Testis (tissue), 3 donors: ENCODE measurements around the gene DOK3. TPM values are rescaled to one million over a fixed set of nuclear protein-coding genes. Genes with fewer than 3 reads are reported as not detected.

ENCODE experiments used
- DNase-seq: peaks from one replicate; pipeline ENCODE4 v3.0.0-alpha.2; 2019
- H3K27ac ChIP-seq, 2 donors: fragments of 200-600 bp; sonication (generic); one replicate each; pipeline ENCODE4 v1.5.1; 2019
- H3K27me3 ChIP-seq: fragments of 200-600 bp; sonication (generic); one replicate; pipeline ENCODE4 v1.5.1; 2019
- H3K36me3 ChIP-seq: fragments of 200-600 bp; sonication (generic); one replicate; pipeline ENCODE4 v1.5.1; 2017; ENCODE audit warnings: low read depth; ENCODE audit errors: missing control alignments
- H3K4me1 ChIP-seq: fragments of 200-600 bp; sonication (generic); one replicate; pipeline ENCODE4 v1.5.1; 2019
- H3K4me3 ChIP-seq, 2 donors: fragments of 200-600 bp; sonication (generic); one replicate each; pipeline ENCODE4 v1.5.1; 2017 to 2019
- H3K9me3 ChIP-seq: fragments of 200-600 bp; sonication (generic); one replicate; pipeline ENCODE4 v1.5.1; 2017
- POLR2A ChIP-seq: fragments of 450-650 bp; IDR thresholded peaks from one replicate; pipeline ENCODE4 v1.6.1; 2017; ENCODE audit warnings: antibody characterized with exemption, mild to moderate bottlenecking, moderate library complexity
- WGBS, 2 donors: methylation state at CpG; one replicate each; pipeline ENCODE4 v1.1.5; 2018; 5-methylcytosine and 5-hydroxymethylcytosine counted together
- intact Hi-C: fragments of 100-400 bp; cut with DNase I; formaldehyde crosslinking; loops from one replicate; pipeline ENCODE4 v1.15.1; 2023; ENCODE audit warnings: low total_unique reads
- polyA plus RNA-seq: library from polyadenylated mRNA; stranded (reverse); fragments of 350-450 nt; fragmentation: Illumina TruSeq; extraction: RNeasy Lipid Tissue Mini Kit (QIAGEN cat#74804); gene quantifications from one replicate; pipeline ENCODE4 v1.2.3, GENCODE V29; 2014; ENCODE audit warnings: low read depth, low replicate concordance; ENCODE audit not compliant: insufficient read depth
- total RNA-seq, 2 donors: library from RNA; depleted of rRNA; stranded (reverse); fragments of >200 nt; gene quantifications; one replicate each; pipeline ENCODE4 v1.2.3, GENCODE V29; 2016
- TF ChIP-seq, protein P1 (sequence below), 3 experiments: fragments of 450-650 bp in 2 of 3; fragments of 200-600 bp in 1 of 3; sonication (generic) in 1 of 3; IDR thresholded peaks; one replicate each; pipeline ENCODE4 v1.5.1; 2016 to 2019; ENCODE audit warnings: antibody characterized with exemption in 3 of 3, mild to moderate bottlenecking in 2 of 3, moderate library complexity in 1 of 3

The DOK3 gene
- total and polyA plus RNA-seq, 3 donors from 2014 or later, result 10.4 to 18.7 (median 10.7) TPM

DNA sequence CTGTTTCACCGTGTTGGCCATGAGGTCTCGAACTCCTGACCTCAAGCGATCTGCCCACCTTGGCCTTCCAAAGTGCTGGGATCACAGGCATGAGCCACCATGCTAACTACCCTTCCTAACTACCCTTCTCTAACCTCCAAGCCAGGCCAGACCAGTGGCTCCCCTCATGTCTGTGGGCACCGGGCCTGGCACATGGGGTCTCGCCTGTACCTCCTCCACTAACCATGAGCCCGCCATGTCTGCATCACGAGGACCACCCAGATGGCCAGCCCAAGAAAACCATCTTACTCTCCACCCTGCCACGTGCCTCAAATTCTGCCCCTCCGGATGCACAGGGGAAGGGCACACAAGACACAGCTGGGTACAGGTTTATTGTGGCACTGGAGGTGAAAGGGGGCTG is 26.6 kb downstream of the DOK3 start:
- H3K4me3 ChIP-seq, result no peak overlapping the region
- H3K27me3 ChIP-seq, result no peaks in the 10 kb centered on the region
- no peak overlapping the region for H3K27ac ChIP-seq
- DNase-seq, result no peak
- intact Hi-C loops, result no loop called here
- H3K4me1 ChIP-seq, result peaks cover 28% of the 10 kb centered on the region
- no peaks in the 10 kb centered on the region for H3K36me3 ChIP-seq
- TF ChIP-seq, protein P1, sequence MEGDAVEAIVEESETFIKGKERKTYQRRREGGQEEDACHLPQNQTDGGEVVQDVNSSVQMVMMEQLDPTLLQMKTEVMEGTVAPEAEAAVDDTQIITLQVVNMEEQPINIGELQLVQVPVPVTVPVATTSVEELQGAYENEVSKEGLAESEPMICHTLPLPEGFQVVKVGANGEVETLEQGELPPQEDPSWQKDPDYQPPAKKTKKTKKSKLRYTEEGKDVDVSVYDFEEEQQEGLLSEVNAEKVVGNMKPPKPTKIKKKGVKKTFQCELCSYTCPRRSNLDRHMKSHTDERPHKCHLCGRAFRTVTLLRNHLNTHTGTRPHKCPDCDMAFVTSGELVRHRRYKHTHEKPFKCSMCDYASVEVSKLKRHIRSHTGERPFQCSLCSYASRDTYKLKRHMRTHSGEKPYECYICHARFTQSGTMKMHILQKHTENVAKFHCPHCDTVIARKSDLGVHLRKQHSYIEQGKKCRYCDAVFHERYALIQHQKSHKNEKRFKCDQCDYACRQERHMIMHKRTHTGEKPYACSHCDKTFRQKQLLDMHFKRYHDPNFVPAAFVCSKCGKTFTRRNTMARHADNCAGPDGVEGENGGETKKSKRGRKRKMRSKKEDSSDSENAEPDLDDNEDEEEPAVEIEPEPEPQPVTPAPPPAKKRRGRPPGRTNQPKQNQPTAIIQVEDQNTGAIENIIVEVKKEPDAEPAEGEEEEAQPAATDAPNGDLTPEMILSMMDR (IDR thresholded peaks at IDR 0.05), result no peak
- no peak for TF ChIP-seq POLR2A
- 84 to 97% methylated on average over 8 to 9 of the region's 9 CpGs for WGBS, 2 donors
- H3K9me3 ChIP-seq, result no peaks in the 10 kb centered on the region

DNA sequence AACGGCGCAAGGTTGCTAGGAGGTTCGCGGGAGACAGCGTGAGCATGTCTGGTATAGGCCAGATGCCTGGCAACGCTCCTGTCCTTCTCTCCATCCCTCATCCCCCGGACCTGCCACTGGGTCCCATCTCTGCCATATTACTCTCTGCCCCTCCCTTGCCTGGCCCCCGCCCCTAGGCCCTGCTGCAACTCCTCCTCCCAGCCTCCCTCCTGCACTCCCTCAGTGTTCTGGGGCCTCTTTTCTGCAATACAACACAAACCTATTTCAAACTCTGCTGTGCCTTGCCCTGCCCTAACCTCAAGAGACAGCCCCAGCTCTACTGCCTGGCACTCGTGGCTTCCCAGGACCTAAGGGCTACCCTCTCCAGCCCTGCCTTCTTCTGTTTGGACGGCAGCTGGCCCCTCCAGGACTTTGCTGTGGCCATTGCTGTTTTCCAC is 27.2 kb downstream of the DOK3 start:
- TF ChIP-seq, protein P1 (IDR thresholded peaks at IDR 0.05), result no peak
- TF ChIP-seq POLR2A, result no peak
- no peaks in the 10 kb centered on the region for H3K36me3 ChIP-seq
- intact Hi-C loops, result no loop called here
- DNase-seq, result no peak
- 85 to 91% methylated on average over 10 of the region's 10 CpGs for WGBS, 2 donors
- H3K9me3 ChIP-seq, result no peaks in the 10 kb centered on the region
- no peak overlapping the region for H3K4me3 ChIP-seq
- H3K27ac ChIP-seq, result no peak overlapping the region
- peaks cover 32% of the 10 kb centered on the region for H3K4me1 ChIP-seq
- no peaks in the 10 kb centered on the region for H3K27me3 ChIP-seq

DNA sequence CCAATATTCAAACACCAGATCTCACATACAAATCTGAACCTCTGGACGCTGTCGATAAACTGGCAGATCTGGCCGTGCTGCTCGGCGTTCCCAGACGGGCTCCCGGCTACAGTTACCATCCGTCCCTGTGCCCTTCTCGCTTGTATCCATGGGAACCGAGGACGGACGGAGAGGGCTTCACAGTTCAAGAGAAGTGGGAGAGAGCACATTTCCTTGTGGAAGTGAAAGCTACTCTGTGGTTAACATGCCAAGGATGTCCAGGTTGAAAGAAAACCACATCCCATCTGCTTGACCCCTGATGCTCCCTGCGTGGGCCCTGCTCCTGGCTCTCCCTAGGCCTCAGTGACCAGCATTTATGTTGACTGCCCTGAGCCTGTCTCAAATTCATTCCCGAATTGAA is 29.9 kb downstream of the DOK3 start:
- TF ChIP-seq, protein P1 (IDR thresholded peaks at IDR 0.05), result no peak
- no peak for TF ChIP-seq POLR2A
- DNase-seq, result no peak

DNA sequence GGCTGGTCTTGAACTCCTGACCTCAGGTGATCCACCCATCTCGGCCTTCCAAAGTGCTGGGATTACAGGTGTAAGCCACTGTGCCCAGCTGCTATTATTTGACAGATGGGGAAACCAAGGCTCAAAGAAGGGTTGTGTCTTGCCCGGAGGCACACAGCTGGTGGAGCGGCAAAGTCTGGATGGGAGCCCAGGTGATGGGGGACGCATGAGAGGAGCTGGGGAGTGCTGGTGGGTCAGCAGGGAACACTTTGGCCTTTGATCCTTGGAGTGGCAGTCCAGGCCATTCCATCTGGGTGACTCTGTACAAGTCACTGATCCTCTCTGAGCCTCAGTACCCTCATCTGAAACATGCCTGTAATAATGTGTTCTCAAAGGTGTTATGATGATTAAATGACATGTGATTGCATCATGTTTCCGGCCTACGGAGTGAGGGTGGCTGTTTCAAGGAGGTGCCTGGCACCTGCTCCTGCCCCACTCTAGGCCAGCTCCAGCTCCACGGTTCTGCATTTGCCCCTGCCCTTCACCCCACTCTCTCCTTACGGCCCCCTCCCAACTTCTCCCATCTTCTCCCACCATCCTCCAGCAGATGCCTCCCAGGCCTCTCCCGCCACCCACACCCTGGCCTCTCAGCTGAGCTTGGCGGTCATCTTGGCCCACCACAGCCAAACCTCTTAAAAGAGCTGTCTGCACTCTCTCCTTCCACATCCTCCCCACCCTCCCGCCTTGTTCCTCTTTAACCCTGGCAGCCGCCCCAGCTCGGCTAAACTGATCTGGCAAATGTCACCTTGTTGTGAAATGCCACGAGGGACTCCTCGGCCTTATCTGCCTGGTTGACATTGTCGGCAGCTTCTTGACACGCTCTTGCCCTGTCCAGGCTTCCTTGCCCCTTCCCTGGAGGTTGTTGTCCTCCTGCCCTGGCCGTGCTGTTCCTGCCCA is 30.6 kb downstream of the DOK3 start:
- H3K27ac ChIP-seq, result peak overlapping the region in 1 of 2 donors; percentile 59
- no peak for TF ChIP-seq POLR2A
- TF ChIP-seq, protein P1 (IDR thresholded peaks at IDR 0.05), result no peak
- H3K36me3 ChIP-seq, result no peaks in the 10 kb centered on the region
- intact Hi-C loops, result no loop called here
- H3K4me1 ChIP-seq, result peaks cover 35% of the 10 kb centered on the region
- H3K27me3 ChIP-seq, result no peaks in the 10 kb centered on the region
- H3K9me3 ChIP-seq, result no peaks in the 10 kb centered on the region
- 36 to 54% methylated on average over 18 of the region's 18 CpGs for WGBS, 2 donors
- H3K4me3 ChIP-seq, result no peak overlapping the region
- peak; percentile 89 for DNase-seq

More for the DNA sequence above, 29.9 kb downstream of the DOK3 start:
- Histone ChIP-seq H3K36me3 (no peaks in the 10 kb centered on the region), H3K4me3 (no peak overlapping the region), H3K4me1 (peaks cover 27% of the 10 kb centered on the region), H3K27me3 (no peaks in the 10 kb centered on the region), H3K27ac (peak overlapping the region in 1 of 2 donors; percentile 59), H3K9me3 (no peaks in the 10 kb centered on the region)
- WGBS, 2 donors, result 47 to 48% methylated on average over 13 to 14 of the region's 14 CpGs
- intact Hi-C loops, result no loop called here
